GM21737 (cell line): ENCODE measurements around the gene SDCCAG8.

ENCODE experiments used
- ATAC-seq: cut with Tn5 transposase; IDR thresholded peaks from one replicate; pipeline ENCODE4 v1.9.1; 2021; ENCODE audit warnings: mild to moderate bottlenecking, moderate library complexity; ENCODE audit not compliant: unreplicated experiment

The SDCCAG8 gene

GRCh38 chr1:243477731-243478290 is 222.0 kb downstream of the SDCCAG8 start:
- ATAC-seq = no peak

- ATAC-seq = no peak
Measured at GRCh38 chr1:243481101-243481500, 225.3 kb downstream of the SDCCAG8 start.

- no peak for ATAC-seq
Measured at GRCh38 chr1:243482141-243483022, 226.5 kb downstream of the SDCCAG8 start.

GRCh38 chr1:243483071-243483771 is 227.4 kb downstream of the SDCCAG8 start:
- no peak for ATAC-seq

- ATAC-seq = no peak
Measured at GRCh38 chr1:243483952-243484351, 228.1 kb downstream of the SDCCAG8 start.

- no peak for ATAC-seq
Measured at GRCh38 chr1:243487036-243487648, 231.3 kb downstream of the SDCCAG8 start.

GRCh38 chr1:243487649-243488227 is 231.9 kb downstream of the SDCCAG8 start:
- no peak for ATAC-seq

- ATAC-seq = no peak
Measured at GRCh38 chr1:243488459-243489157, 232.8 kb downstream of the SDCCAG8 start.

- ATAC-seq = no peak
Measured at GRCh38 chr1:243489158-243489527, 233.3 kb downstream of the SDCCAG8 start.

GRCh38 chr1:243489681-243490546 is 234.1 kb downstream of the SDCCAG8 start:
- ATAC-seq = no peak

- no peak for ATAC-seq
Measured at GRCh38 chr1:243490748-243491686, 235.2 kb downstream of the SDCCAG8 start.

GRCh38 chr1:243493156-243494129 is 237.6 kb downstream of the SDCCAG8 start:
- no peak for ATAC-seq

- ATAC-seq = no peak
Measured at GRCh38 chr1:243494741-243495431, 239.0 kb downstream of the SDCCAG8 start.

- ATAC-seq = no peak
Measured at GRCh38 chr1:243495442-243496186, 239.8 kb downstream of the SDCCAG8 start.

GRCh38 chr1:243496187-243496646 is 240.4 kb downstream of the SDCCAG8 start:
- no peak for ATAC-seq

GRCh38 chr1:243496806-243497205 is 241.0 kb downstream of the SDCCAG8 start:
- ATAC-seq = no peak
